ENCODE data around the gene TFAM.
"Not testable (repeated sequence)": the region's sequence is repeated elsewhere in the genome, so short reads cannot be mapped to it uniquely, and the experiment has no call there.

TFAM gene

GRCh38 chr10:58372607-58373441 lies 12.4 kb upstream of the TFAM start:
- no peak for DNase-seq

DNA sequence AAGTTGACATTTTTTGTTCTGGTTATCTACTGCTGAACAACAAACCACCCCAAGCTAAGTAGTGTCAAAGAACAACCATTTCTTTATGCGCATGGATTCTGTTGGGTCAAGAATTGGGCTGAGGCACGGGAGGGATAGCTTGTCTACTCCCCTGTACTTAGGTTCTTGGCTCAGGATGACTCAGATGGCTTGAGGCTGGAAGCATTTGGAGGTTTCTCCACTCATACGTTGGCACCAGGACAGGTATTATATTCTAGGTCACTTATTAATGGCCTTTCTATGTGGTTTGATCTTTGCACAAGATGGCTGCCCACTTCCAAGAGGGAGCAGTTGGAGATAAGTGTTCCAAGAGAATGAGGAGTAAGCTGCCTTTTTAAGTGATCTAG lies 11.8 kb upstream of the TFAM start:
- DNase-seq = no peak

DNA sequence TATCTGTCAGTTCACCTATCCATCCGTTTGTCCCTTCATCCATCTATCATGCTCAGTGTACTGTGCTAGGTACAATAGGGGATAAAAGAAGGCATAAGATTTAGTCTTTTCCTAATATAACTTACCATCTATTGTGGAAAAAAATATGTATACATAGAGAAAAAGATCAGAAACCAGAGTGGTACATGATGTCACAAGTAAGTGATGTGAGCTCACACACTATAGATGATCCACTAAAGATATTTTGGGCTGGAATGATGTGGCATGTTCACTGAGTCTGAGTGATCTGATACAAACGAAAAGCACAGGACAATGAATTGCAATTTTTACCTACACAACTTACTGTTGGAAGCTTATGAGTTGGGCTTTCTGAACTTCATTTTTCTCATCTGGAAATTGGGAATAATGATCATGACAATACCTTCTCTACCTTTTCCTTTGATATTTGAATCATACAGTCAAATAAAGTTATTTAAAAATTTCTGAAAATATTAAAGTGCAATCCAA lies 2.7 kb upstream of the TFAM start:
- no peak for DNase-seq

DNA sequence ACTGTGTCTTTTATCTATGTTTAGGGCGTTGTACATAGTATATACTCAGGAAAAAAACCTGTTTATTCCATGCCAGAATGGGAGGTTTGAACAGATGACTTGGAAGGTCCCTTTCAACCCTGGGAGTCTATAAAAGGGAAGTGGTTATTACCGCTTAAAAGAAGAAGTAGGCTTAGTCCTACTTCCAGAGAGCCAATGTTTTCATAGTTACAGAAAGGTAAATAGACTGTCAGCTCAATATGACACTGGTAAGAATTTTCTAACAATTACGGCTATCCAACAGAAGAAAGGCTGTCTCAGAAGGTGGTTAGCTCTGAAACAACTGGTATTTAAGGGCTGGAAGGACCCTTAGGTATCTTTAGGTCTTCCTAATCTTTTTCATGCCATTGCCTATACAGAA lies 1.1 kb upstream of the TFAM start:
- DNase-seq = peak; percentile 8

DNA sequence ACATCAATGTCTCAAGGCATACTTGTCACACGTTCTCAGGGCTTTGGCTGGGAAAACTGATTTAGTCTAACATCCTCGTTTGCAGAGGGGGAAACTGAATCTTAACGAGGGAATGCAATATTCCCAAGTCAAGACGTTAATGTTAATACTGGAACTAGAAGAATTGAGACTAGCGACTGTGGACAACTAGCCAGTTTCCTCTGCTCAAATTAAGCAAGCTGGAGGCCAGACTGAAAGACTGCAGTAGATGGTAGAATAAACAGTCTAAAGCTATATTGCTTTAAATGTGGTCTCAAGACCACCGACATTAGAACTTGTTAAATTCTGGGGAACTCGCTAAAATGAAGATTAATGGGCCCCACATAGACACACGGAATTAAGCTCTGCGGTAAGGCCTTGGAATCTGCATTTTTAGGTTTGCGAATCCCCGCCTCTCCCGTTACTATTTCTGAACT lies 639 bp upstream of the TFAM start:
- no peak for DNase-seq

- DNase-seq = peak; percentile 30
These were observed 538 bp downstream of the TFAM start for GRCh38 chr10:58385784-58386112.

DNA sequence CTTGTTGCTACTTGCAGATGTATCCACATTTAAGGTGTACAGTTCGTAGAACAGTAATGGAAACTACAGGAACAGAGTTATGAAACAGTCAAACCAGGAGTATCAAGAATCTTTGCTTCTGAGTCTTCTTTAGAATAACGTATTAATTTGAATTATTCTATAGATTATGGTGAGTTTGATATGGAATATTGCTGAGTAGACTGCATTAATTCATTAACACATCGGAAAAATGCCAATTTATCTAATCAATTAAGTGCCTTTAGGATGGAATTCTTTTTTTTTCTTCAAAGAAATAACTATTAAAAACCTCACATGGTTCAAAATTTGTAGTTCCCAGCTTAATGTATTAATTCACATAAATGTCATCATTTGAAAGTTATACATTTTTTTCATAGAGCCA lies 3.8 kb downstream of the TFAM start:
- DNase-seq = no peak

DNA sequence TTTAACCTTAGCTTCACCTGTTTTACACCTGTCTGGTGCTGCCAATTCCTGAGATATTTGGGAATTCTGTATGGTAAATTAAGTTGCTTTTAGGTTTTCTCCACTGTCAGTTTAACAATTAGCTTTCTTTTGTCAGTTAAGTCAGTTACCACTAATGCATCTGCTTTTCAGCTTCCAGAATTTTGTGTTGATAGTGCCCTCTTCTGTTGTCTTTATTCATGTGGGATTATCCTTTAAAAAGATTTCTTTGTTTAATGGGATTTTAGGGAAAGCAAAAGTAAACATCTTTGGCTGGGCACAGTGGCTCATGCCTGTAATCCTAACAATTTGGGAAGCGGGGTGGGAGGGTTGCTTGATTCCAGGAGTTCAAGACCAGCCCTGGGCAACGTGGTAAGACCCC lies 8.1 kb downstream of the TFAM start:
- DNase-seq = no peak

DNA sequence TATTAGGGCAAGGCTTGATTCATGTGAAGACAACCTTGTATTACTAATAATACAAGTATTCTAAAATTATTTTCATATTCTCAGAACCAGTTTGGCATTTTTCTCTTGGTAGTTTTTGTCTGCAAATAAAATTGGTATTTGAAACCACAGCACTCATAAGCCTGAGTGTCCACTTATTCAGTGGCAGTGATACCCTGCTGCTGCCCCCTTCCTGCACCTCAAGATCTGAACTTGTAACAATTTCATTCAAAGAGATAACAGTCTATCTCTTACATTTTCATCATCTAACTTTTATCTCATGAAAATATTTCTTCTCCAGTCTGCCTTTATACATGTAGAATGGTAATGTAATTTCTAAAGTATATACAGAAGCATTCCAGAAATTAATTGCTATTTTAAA lies 9.3 kb downstream of the TFAM start:
- DNase-seq = no peak

- no peak for DNase-seq
These were observed 10.8 kb downstream of the TFAM start for GRCh38 chr10:58396057-58396456.

- no peak for DNase-seq
These were observed 12.6 kb downstream of the TFAM start for GRCh38 chr10:58397830-58398229.

DNA sequence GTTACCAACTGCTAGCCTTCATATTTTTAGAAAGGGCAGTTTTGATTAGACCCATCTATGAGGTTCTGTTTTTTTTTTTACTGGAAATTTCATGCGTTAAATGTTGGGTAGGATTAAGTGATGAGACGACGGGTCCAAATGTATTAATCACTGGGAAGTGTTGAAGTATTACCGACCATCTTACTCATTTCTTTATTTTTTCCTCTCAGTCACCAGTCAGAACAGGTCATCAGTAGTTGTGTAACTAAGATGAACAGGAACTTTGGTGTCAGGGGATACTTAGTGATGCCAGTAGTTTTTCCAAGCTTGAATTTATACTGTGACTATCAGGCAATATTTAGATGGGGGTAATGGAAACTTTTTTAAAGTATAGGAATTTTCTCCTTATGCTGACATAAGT lies 14.2 kb downstream of the TFAM start:
- peak; percentile 7 for DNase-seq

GRCh38 chr10:58400609-58401008 lies 15.4 kb downstream of the TFAM start:
- DNase-seq = peak; percentile 60

- no peak for DNase-seq
These were observed 18.8 kb downstream of the TFAM start for GRCh38 chr10:58404001-58404400.

- no peak for DNase-seq
These were observed 24.9 kb downstream of the TFAM start for GRCh38 chr10:58409956-58410610.

- DNase-seq = peak; percentile 85
These were observed 27.3 kb downstream of the TFAM start for GRCh38 chr10:58412502-58412961.

- DNase-seq = peak; percentile 73
These were observed 29.2 kb downstream of the TFAM start for GRCh38 chr10:58414270-58415041.

DNA sequence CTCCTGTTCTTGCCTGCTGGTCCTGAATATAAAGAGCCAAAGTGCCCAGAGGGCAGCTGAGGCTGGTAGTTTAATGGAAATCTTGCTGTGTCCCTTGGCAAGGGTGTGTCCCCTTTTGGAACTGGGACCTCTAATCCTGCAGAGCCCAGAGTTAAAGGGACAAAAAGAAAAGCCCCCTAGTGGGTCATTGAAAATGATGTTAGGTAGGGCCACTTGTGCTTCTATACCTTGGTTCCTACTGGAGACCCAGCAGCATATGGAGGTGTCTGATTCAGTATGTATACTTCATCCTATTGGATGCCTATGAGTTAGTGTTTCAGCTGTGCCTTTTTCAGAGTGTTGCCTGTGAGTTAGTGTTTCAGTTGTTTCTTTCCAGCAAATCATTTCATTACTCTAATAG lies 30.5 kb downstream of the TFAM start:
- DNase-seq = no peak

- not testable (repeated sequence) for DNase-seq
These were observed 32.7 kb downstream of the TFAM start for GRCh38 chr10:58417902-58418301.

DNA sequence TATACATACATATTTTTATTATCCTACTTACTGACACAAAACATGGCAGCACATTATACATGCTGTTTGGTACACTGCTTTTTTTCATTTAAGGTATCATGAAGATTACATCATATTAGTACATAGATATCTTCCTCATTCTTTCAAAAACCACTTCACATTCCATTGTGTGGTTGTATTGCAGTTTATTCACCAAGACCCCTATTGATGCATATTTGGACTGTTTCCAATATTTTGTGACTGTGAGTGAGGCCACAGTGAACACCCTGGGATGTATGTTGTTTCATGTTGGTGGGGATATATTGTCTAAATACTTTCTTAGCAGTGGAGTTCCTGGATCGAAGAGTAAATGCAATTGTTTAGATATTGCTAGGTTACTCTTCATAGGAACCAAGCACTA lies 39.0 kb downstream of the TFAM start:
- peak; percentile 72 for DNase-seq

DNA sequence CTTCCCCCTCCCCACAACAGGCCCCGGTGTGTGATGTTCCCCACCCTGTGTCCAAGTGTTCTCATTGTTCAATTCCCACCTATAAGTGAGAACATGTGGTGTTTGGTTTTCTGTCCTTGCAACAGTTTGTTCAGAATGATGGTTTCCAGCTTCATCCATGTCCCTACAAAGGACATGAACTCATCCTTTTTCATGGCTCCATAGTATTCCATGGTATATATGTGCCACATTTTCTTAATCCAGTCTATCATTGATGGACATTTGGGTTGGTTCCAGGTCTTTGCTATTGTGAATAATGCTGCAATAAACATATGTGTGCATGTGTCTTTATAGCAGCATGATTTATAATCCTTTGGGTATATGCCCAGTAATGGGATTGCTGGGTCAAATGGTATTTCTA lies 43.2 kb downstream of the TFAM start:
- not testable (repeated sequence) for DNase-seq

DNA sequence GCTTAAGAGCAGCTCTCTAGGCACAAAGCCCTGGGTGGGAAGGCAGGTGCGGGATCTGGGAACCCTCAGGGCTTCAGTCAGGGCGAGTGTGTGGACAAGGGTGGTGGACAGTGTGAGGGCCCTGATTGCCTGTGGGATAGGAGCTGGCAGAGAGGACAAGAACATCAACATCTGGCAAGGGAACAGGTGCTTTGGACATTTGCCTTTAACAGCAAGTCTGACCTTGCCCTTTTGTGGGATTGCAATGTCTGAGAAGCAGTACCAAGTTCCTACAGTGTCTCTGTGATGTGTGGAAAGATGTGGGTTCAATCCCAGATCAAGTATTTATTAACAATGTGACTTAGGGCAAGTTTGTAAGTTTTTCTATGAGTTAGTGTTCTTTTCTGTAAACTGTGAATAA lies 46.7 kb downstream of the TFAM start:
- DNase-seq = no peak

GRCh38 chr10:58433066-58433465 lies 47.9 kb downstream of the TFAM start:
- no peak for DNase-seq
